HepG2 (cell line): ENCODE data around the gene ST6GALNAC2. TPM values are rescaled to one million over a fixed set of nuclear protein-coding genes. Genes with fewer than 3 reads are reported as not detected.

ENCODE experiments used
- BHLHE40 ChIP-seq: IDR thresholded peaks from 2 replicates; pipeline ENCODE4 v1.6.1; 2011; ENCODE audit warnings: low read length, improper control_type of control experiment
- CREB1 ChIP-seq, 2 experiments: fragments of 450-650 bp in 1 of 2; IDR thresholded peaks; 2 replicates each; pipeline ENCODE4 v1.6.1; 2016 to 2017; ENCODE audit warnings: control low read depth in 1 of 2, mild to moderate bottlenecking in 1 of 2, missing compliant biosample characterization in 1 of 2, missing genetic modification characterization in 1 of 2
- DDIT3 ChIP-seq: sonication (generic); formaldehyde crosslinking; IDR thresholded peaks from 2 replicates; pipeline ENCODE4 v1.4.0; 2020; ENCODE audit warnings: mild to moderate bottlenecking, missing genetic modification reagents
- GABPA ChIP-seq, 2 experiments: IDR thresholded peaks; 2 replicates each; pipeline ENCODE4 v1.6.1; 2011 to 2016; ENCODE audit warnings: low read depth in 2 of 2, low read length in 1 of 2, missing biosample characterization in 1 of 2, missing genetic modification characterization in 1 of 2
- GATA4 ChIP-seq: sonication (generic); IDR thresholded peaks from 2 replicates; pipeline ENCODE4 v1.6.1; 2016; ENCODE audit warnings: antibody characterized with exemption, low read depth, borderline replicate concordance
- KLF9 ChIP-seq: IDR thresholded peaks from 2 replicates; pipeline ENCODE4 v1.6.1; 2016; ENCODE audit warnings: low read depth
- MAFF ChIP-seq: IDR thresholded peaks from 2 replicates; pipeline ENCODE4 v1.6.1; 2011; ENCODE audit warnings: low read depth, low read length, improper control_type of control experiment
- MAZ ChIP-seq, 2 experiments: sonication (generic) in 1 of 2; formaldehyde crosslinking in 1 of 2; IDR thresholded peaks; 2 replicates each; pipeline versions ENCODE4 v1.5.0 to v1.6.1; 2012 to 2020; ENCODE audit warnings: low read depth in 2 of 2, mild to moderate bottlenecking in 2 of 2, borderline replicate concordance in 1 of 2, improper control_type of control experiment in 1 of 2, low read length in 1 of 2, missing genetic modification reagents in 1 of 2, moderate library complexity in 1 of 2
- NFE2 ChIP-seq: sonication (generic); formaldehyde crosslinking; IDR thresholded peaks from 2 replicates; pipeline ENCODE4 v1.4.0; 2020; ENCODE audit warnings: missing genetic modification reagents
- PATZ1 ChIP-seq: sonication (generic); formaldehyde crosslinking; IDR thresholded peaks from 2 replicates; pipeline ENCODE4 v1.4.0; 2020; ENCODE audit warnings: missing genetic modification reagents
- PAWR ChIP-seq: sonication (generic); formaldehyde crosslinking; IDR thresholded peaks from 2 replicates; pipeline ENCODE4 v1.4.0; 2020; ENCODE audit warnings: missing genetic modification reagents, mild to moderate bottlenecking, borderline replicate concordance
- TARDBP ChIP-seq: sonication (generic); formaldehyde crosslinking; IDR thresholded peaks from 2 replicates; pipeline ENCODE4 v1.8.0; 2022; ENCODE audit warnings: mild to moderate bottlenecking, missing genetic modification reagents
- TEAD3 ChIP-seq: optimal IDR thresholded peaks from 2 replicates; pipeline ENCODE3; 2016; ENCODE audit warnings: borderline replicate concordance
- TERF1 ChIP-seq: sonication (generic); formaldehyde crosslinking; IDR thresholded peaks from 2 replicates; pipeline ENCODE4 v1.8.0; 2022; ENCODE audit warnings: mild to moderate bottlenecking, missing genetic modification reagents, moderate library complexity
- THAP9 ChIP-seq: sonication (generic); formaldehyde crosslinking; IDR thresholded peaks from 2 replicates; pipeline ENCODE4; 2020; ENCODE audit warnings: missing genetic modification reagents, mild to moderate bottlenecking, borderline replicate concordance
- U2AF1 ChIP-seq: fragments of 200-400 bp; formaldehyde crosslinking; optimal IDR thresholded peaks from 2 replicates; pipeline ENCODE3; 2017; ENCODE audit warnings: mild to moderate bottlenecking, low read depth, low read length
- ZBTB3 ChIP-seq: sonication (generic); formaldehyde crosslinking; IDR thresholded peaks from 2 replicates; pipeline ENCODE4 v1.4.0; 2020; ENCODE audit warnings: low read depth, mild to moderate bottlenecking, moderate library complexity, missing genetic modification reagents, borderline replicate concordance
- ZFP91 ChIP-seq: sonication (generic); formaldehyde crosslinking; IDR thresholded peaks from 2 replicates; pipeline ENCODE4 v1.9.0; 2022; ENCODE audit warnings: missing genetic modification reagents, mild to moderate bottlenecking, borderline replicate concordance
- ZNF101 ChIP-seq: sonication (generic); formaldehyde crosslinking; IDR thresholded peaks from 2 replicates; pipeline ENCODE4 v1.4.0; 2020; ENCODE audit warnings: mild to moderate bottlenecking, low read depth, missing genetic modification reagents, borderline replicate concordance
- ZSCAN21 ChIP-seq: sonication (generic); formaldehyde crosslinking; IDR thresholded peaks from 2 replicates; pipeline ENCODE4 v1.8.0; 2022; ENCODE audit warnings: mild to moderate bottlenecking, missing genetic modification reagents, moderate library complexity, borderline replicate concordance
- polyA plus RNA-seq, 8 experiments: library from polyadenylated mRNA; depleted of rRNA in 3 of 8; stranded (reverse) in 7 of 8; unstranded in 1 of 8; fragments of >200 nt; fragmentation: Illumina TruSeq in 4 of 8; extraction: Trizol in 4 of 8; gene quantifications; 2 replicates each; pipeline versions ENCODE4 v1.2.1 to v1.2.3, GENCODE V29; 2011 to 2016; ENCODE audit warnings: low read depth in 4 of 8, missing spikeins in 1 of 8, mixed read lengths in 1 of 8; ENCODE audit not compliant: insufficient read depth in 1 of 8
- total RNA-seq, 5 experiments: library from RNA; depleted of rRNA; stranded (reverse); fragments of >200 nt; fragmentation: Illumina TruSeq; extraction: Trizol; gene quantifications; 2 replicates each; pipeline ENCODE4 v1.2.3, GENCODE V29; 2016; ENCODE audit warnings: low read depth in 1 of 5

Gene ST6GALNAC2
- total and polyA plus RNA-seq, 2 of the 13 experiments (the other 11 are each of a cell fraction or from before 2014, with no cell fraction given) = 0.12 to 0.49 TPM

- no peak; the same call in 1 of the 2 replicates for TF ChIP-seq THAP9 (CRISPR knock-in tag)
- TF ChIP-seq PAWR (CRISPR knock-in tag) = no peak
- no peak for TF ChIP-seq GATA4
- no peak for TF ChIP-seq ZBTB3 (CRISPR knock-in tag)
- TF ChIP-seq TARDBP (CRISPR knock-in tag) = no peak
- TF ChIP-seq U2AF1 = peak; percentile 73
- TF ChIP-seq PATZ1 (CRISPR knock-in tag) = peak; percentile 68
- TF ChIP-seq MAZ (IDR thresholded peaks at IDR 0.05; ENCODE audit: borderline replicate concordance, low read depth, low read length) = no peak
- no peak; the same call in 1 of the 2 replicates for TF ChIP-seq MAZ (CRISPR knock-in tag; IDR thresholded peaks at IDR 0.05; ENCODE audit: low read depth)
- no peak for TF ChIP-seq ZNF101 (CRISPR knock-in tag)
- TF ChIP-seq ZSCAN21 (CRISPR knock-in tag) = no peak
- no peak for TF ChIP-seq CREB1 (IDR thresholded peaks at IDR 0.05)
- TF ChIP-seq CREB1 (CRISPR knock-in tag; IDR thresholded peaks at IDR 0.05) = no peak
- peak; percentile 1 for TF ChIP-seq TEAD3 (CRISPR knock-in tag)
- TF ChIP-seq GABPA (IDR thresholded peaks at IDR 0.05; ENCODE audit: low read depth, low read length) = no peak
- TF ChIP-seq GABPA (CRISPR knock-in tag; IDR thresholded peaks at IDR 0.05; ENCODE audit: low read depth) = no peak
- peak; percentile 27; the same call in 1 of the 2 replicates for TF ChIP-seq ZFP91 (CRISPR knock-in tag)
- TF ChIP-seq KLF9 (CRISPR knock-in tag) = no peak
- TF ChIP-seq BHLHE40 = peak; percentile 60
- no peak for TF ChIP-seq DDIT3 (CRISPR knock-in tag)
- TF ChIP-seq NFE2 = no peak
- TF ChIP-seq TERF1 (CRISPR knock-in tag) = no peak
- TF ChIP-seq MAFF = no peak
These were observed 55.5 kb downstream of the ST6GALNAC2 start (continued) for GRCh38 chr17:76530095-76530723.
